Spleen (tissue), 7 donors: ENCODE measurements around the gene SP110.

Source experiments
- CTCF ChIP-seq, 11 experiments: fragments of 200-600 bp in 7 of 11; fragments of 450-650 bp in 4 of 11; sonication (generic) in 4 of 11; IDR thresholded peaks in 8 of 11; conservative IDR thresholded peaks in 3 of 11; 1 replicate in 7 of 11; 2 replicates in 4 of 11; pipeline versions ENCODE4 v1.4.0 to v1.8.0; 2016 to 2021; ENCODE audit warnings: antibody characterized with exemption in 11 of 11, inconsistent platforms in 4 of 11, mild to moderate bottlenecking in 1 of 11
- POLR2A ChIP-seq, 3 donors: fragments of 450-650 bp; IDR thresholded peaks; one replicate each; pipeline ENCODE4 v1.5.1; 2017; ENCODE audit warnings: antibody characterized with exemption in 3 of 3, mild to moderate bottlenecking in 1 of 3
- donor health status: DM: no; HTN: no; CAD: no; lungs with moderate emphysema.
- donor health status: DM: no; HTN: no; CAD: no.
- donor health status: DM: no; HTN: no; CAD: no.

GRCh38 chr2:230144355-230144754, 75.4 kb downstream of the SP110 start:
- TF ChIP-seq CTCF (IDR thresholded peaks at IDR 0.05 in 8 of 11, conservative IDR thresholded peaks at IDR 0.05 in 3 of 11) = no peak
- no peak for TF ChIP-seq POLR2A (IDR thresholded peaks at IDR 0.05)
